HepG2 (cell line): ENCODE results near the gene C3orf22. TPM values are rescaled to one million over a fixed set of nuclear protein-coding genes. Genes with fewer than 3 reads are reported as not detected.

Experiments
- AFF4 ChIP-seq: sonication (generic); formaldehyde crosslinking; IDR thresholded peaks from 2 replicates; pipeline ENCODE4 v1.4.0; 2020; ENCODE audit warnings: missing genetic modification reagents
- ARID4A ChIP-seq: sonication (generic); formaldehyde crosslinking; IDR thresholded peaks from 2 replicates; pipeline ENCODE4 v1.5.0; 2020; ENCODE audit warnings: mild to moderate bottlenecking, missing genetic modification reagents, borderline replicate concordance
- CENPX ChIP-seq: sonication (generic); formaldehyde crosslinking; IDR thresholded peaks from 2 replicates; pipeline ENCODE4 v1.9.0; 2021; ENCODE audit warnings: mild to moderate bottlenecking, missing genetic modification reagents, moderate library complexity
- DNMT1 ChIP-seq: sonication (generic); formaldehyde crosslinking; IDR thresholded peaks from 2 replicates; pipeline ENCODE4 v1.5.1; 2020; ENCODE audit warnings: mild to moderate bottlenecking, missing genetic modification reagents
- FOXK1 ChIP-seq: sonication (generic); formaldehyde crosslinking; IDR thresholded peaks from 2 replicates; pipeline ENCODE4 v1.4.0; 2020; ENCODE audit warnings: low read depth, missing genetic modification reagents, borderline replicate concordance
- KDM6A ChIP-seq: IDR thresholded peaks from 2 replicates; pipeline ENCODE4 v1.6.1; 2016; ENCODE audit warnings: low read depth
- KLF11 ChIP-seq: IDR thresholded peaks from 2 replicates; pipeline ENCODE4 v1.6.1; 2016; ENCODE audit warnings: missing compliant biosample characterization
- MED1 ChIP-seq: sonication (generic); formaldehyde crosslinking; IDR thresholded peaks from 2 replicates; pipeline ENCODE4 v1.4.0; 2020; ENCODE audit warnings: missing genetic modification reagents
- MTA1 ChIP-seq: sonication (generic); formaldehyde crosslinking; IDR thresholded peaks from 2 replicates; pipeline ENCODE4 v1.4.0; 2020; ENCODE audit warnings: missing genetic modification reagents, mild to moderate bottlenecking, borderline replicate concordance
- RAD51 ChIP-seq: fragments of 450-650 bp; IDR thresholded peaks from 2 replicates; pipeline ENCODE4 v1.6.1; 2016; ENCODE audit warnings: borderline replicate concordance
- SOX5 ChIP-seq: IDR thresholded peaks from 2 replicates; pipeline ENCODE4 v1.6.1; 2016; ENCODE audit warnings: borderline replicate concordance
- ZBTB10 ChIP-seq: sonication (generic); formaldehyde crosslinking; IDR thresholded peaks from 2 replicates; pipeline ENCODE4 v1.4.0; 2020; ENCODE audit warnings: missing genetic modification reagents, borderline replicate concordance
- ZKSCAN5 ChIP-seq: sonication (generic); formaldehyde crosslinking; IDR thresholded peaks from 2 replicates; pipeline ENCODE4 v1.5.1; 2020; ENCODE audit warnings: mild to moderate bottlenecking, missing genetic modification reagents
- ZNF282 ChIP-seq: fragments of 450-650 bp; IDR thresholded peaks from 2 replicates; pipeline ENCODE4 v1.6.1; 2018; ENCODE audit not compliant: partially characterized antibody
- ZNF3 ChIP-seq: IDR thresholded peaks from 2 replicates; pipeline ENCODE4 v1.7.0; 2017; ENCODE audit warnings: inconsistent platforms
- ZNF552 ChIP-seq: sonication (generic); formaldehyde crosslinking; IDR thresholded peaks from 2 replicates; pipeline ENCODE4 v1.9.0; 2022; ENCODE audit warnings: missing genetic modification reagents, mild to moderate bottlenecking, borderline replicate concordance
- ZNF556 ChIP-seq: sonication (generic); formaldehyde crosslinking; IDR thresholded peaks from 2 replicates; pipeline ENCODE4 v1.4.0; 2020; ENCODE audit warnings: mild to moderate bottlenecking, missing genetic modification reagents, borderline replicate concordance
- ZNF563 ChIP-seq: sonication (generic); formaldehyde crosslinking; IDR thresholded peaks from 2 replicates; pipeline ENCODE4 v1.8.0; 2022; ENCODE audit warnings: mild to moderate bottlenecking, moderate library complexity, missing genetic modification reagents
- ZNF768 ChIP-seq: sonication (generic); formaldehyde crosslinking; IDR thresholded peaks from 2 replicates; pipeline ENCODE4 v1.4.0; 2020; ENCODE audit warnings: missing genetic modification reagents
- ZSCAN31 ChIP-seq: sonication (generic); formaldehyde crosslinking; IDR thresholded peaks from 2 replicates; pipeline ENCODE4 v1.5.0; 2020; ENCODE audit warnings: low read depth, mild to moderate bottlenecking, missing genetic modification reagents
- polyA plus RNA-seq, 8 experiments: library from polyadenylated mRNA; depleted of rRNA in 3 of 8; stranded (reverse) in 7 of 8; unstranded in 1 of 8; fragments of >200 nt; fragmentation: Illumina TruSeq in 4 of 8; extraction: Trizol in 4 of 8; gene quantifications; 2 replicates each; pipeline versions ENCODE4 v1.2.1 to v1.2.3, GENCODE V29; 2011 to 2016; ENCODE audit warnings: low read depth in 4 of 8, missing spikeins in 1 of 8, mixed read lengths in 1 of 8; ENCODE audit not compliant: insufficient read depth in 1 of 8
- total RNA-seq, 5 experiments: library from RNA; depleted of rRNA; stranded (reverse); fragments of >200 nt; fragmentation: Illumina TruSeq; extraction: Trizol; gene quantifications; 2 replicates each; pipeline ENCODE4 v1.2.3, GENCODE V29; 2016; ENCODE audit warnings: low read depth in 1 of 5

Gene C3orf22
- total and polyA plus RNA-seq, 2 of the 13 experiments (the other 11 are each of a cell fraction or from before 2014, with no cell fraction given), result not detected

- no peak for TF ChIP-seq AFF4
- peak; percentile 29; the same call in 1 of the 2 replicates for TF ChIP-seq ZNF556 (CRISPR knock-in tag)
- TF ChIP-seq SOX5 (CRISPR knock-in tag), result peak; percentile 43; the same call in 1 of the 2 replicates
- no peak for TF ChIP-seq ZNF563
- no peak for TF ChIP-seq CENPX (CRISPR knock-in tag)
- TF ChIP-seq DNMT1 (CRISPR knock-in tag), result 0 out of 2 replicates have a peak, but pooled peaks have one; percentile 34
- TF ChIP-seq RAD51, result no peak
- no peak for TF ChIP-seq ZNF552 (CRISPR knock-in tag)
- peak; percentile 30; the same call in 1 of the 2 replicates for TF ChIP-seq ZNF768 (CRISPR knock-in tag)
- TF ChIP-seq ZNF282, result no peak
- peak; percentile 61; the same call in 1 of the 2 replicates for TF ChIP-seq ARID4A (CRISPR knock-in tag)
- peak; percentile 90; the same call in 1 of the 2 replicates for TF ChIP-seq MTA1 (CRISPR knock-in tag)
- no peak for TF ChIP-seq KLF11
- TF ChIP-seq MED1 (CRISPR knock-in tag), result 0 out of 2 replicates have a peak, but pooled peaks have one; percentile 32
- 0 out of 2 replicates have a peak, but pooled peaks have one; percentile 48 for TF ChIP-seq KDM6A (CRISPR knock-in tag)
- peak; percentile 54; the same call in 1 of the 2 replicates for TF ChIP-seq FOXK1 (CRISPR knock-in tag)
- TF ChIP-seq ZKSCAN5, result no peak
- TF ChIP-seq ZSCAN31 (CRISPR knock-in tag), result 0 out of 2 replicates have a peak, but pooled peaks have one; percentile 15
- TF ChIP-seq ZNF3, result no peak
- no peak for TF ChIP-seq ZBTB10 (CRISPR knock-in tag)
These were observed 41.3 kb downstream of the C3orf22 start, which contains the start of gene UROC1 (continued) for GRCh38 chr3:126517291-126517951.
